HepG2 (cell line): ENCODE results near the gene BPIFB2. TPM values are rescaled to one million over a fixed set of nuclear protein-coding genes. Genes with fewer than 3 reads are reported as not detected.

Experiments used
- ARID2 ChIP-seq: sonication (generic); formaldehyde crosslinking; IDR thresholded peaks from 2 replicates; pipeline ENCODE4 v1.8.1; 2022; ENCODE audit warnings: mild to moderate bottlenecking, missing genetic modification reagents, borderline replicate concordance
- FOXA3 ChIP-seq: IDR thresholded peaks from 2 replicates; pipeline ENCODE4 v1.6.1; 2016; ENCODE audit warnings: missing genetic modification reagents, missing compliant biosample characterization
- HES4 ChIP-seq: sonication (generic); formaldehyde crosslinking; IDR thresholded peaks from 2 replicates; pipeline ENCODE4 v1.9.0; 2021; ENCODE audit warnings: mild to moderate bottlenecking, missing genetic modification reagents, borderline replicate concordance
- HMGA1 ChIP-seq: sonication (generic); formaldehyde crosslinking; conservative IDR thresholded peaks from 2 replicates; pipeline ENCODE4 v1.4.0; 2020; ENCODE audit warnings: missing genetic modification reagents
- KDM6A ChIP-seq: IDR thresholded peaks from 2 replicates; pipeline ENCODE4 v1.6.1; 2016; ENCODE audit warnings: low read depth
- NCOA2 ChIP-seq: sonication (generic); formaldehyde crosslinking; IDR thresholded peaks from 2 replicates; pipeline ENCODE4 v1.8.0; 2022; ENCODE audit warnings: inconsistent platforms
- ZKSCAN5 ChIP-seq: sonication (generic); formaldehyde crosslinking; IDR thresholded peaks from 2 replicates; pipeline ENCODE4 v1.5.1; 2020; ENCODE audit warnings: mild to moderate bottlenecking, missing genetic modification reagents
- ZMAT5 ChIP-seq: sonication (generic); formaldehyde crosslinking; IDR thresholded peaks from 2 replicates; pipeline ENCODE4 v1.5.0; 2020; ENCODE audit warnings: mild to moderate bottlenecking, low read depth, missing genetic modification reagents, borderline replicate concordance
- ZMYM2 ChIP-seq: sonication (generic); formaldehyde crosslinking; IDR thresholded peaks from 2 replicates; pipeline ENCODE4 v1.8.0; 2022; ENCODE audit warnings: mild to moderate bottlenecking, missing genetic modification reagents
- ZNF44 ChIP-seq: sonication (generic); formaldehyde crosslinking; IDR thresholded peaks from 2 replicates; pipeline ENCODE4 v1.5.1; 2020; ENCODE audit warnings: mild to moderate bottlenecking, missing genetic modification reagents
- ZNF710 ChIP-seq: sonication (generic); formaldehyde crosslinking; IDR thresholded peaks from 2 replicates; pipeline ENCODE4 v1.5.0; 2020; ENCODE audit warnings: mild to moderate bottlenecking, missing genetic modification reagents, borderline replicate concordance
- ZNF724P ChIP-seq: sonication (generic); formaldehyde crosslinking; IDR thresholded peaks from 2 replicates; pipeline ENCODE4 v1.8.0; 2022; ENCODE audit warnings: missing genetic modification reagents, borderline replicate concordance
- ZNF792 ChIP-seq: IDR thresholded peaks from 2 replicates; pipeline ENCODE4 v1.6.1; 2016
- ZNF883 ChIP-seq: sonication (generic); formaldehyde crosslinking; IDR thresholded peaks from 2 replicates; pipeline ENCODE4 v1.5.1; 2020; ENCODE audit warnings: mild to moderate bottlenecking, missing genetic modification reagents; ENCODE audit errors: not compliant biosample characterization
- polyA plus RNA-seq, 8 experiments: library from polyadenylated mRNA; depleted of rRNA in 3 of 8; stranded (reverse) in 7 of 8; unstranded in 1 of 8; fragments of >200 nt; fragmentation: Illumina TruSeq in 4 of 8; extraction: Trizol in 4 of 8; gene quantifications; 2 replicates each; pipeline versions ENCODE4 v1.2.1 to v1.2.3, GENCODE V29; 2011 to 2016; ENCODE audit warnings: low read depth in 4 of 8, missing spikeins in 1 of 8, mixed read lengths in 1 of 8; ENCODE audit not compliant: insufficient read depth in 1 of 8
- total RNA-seq, 5 experiments: library from RNA; depleted of rRNA; stranded (reverse); fragments of >200 nt; fragmentation: Illumina TruSeq; extraction: Trizol; gene quantifications; 2 replicates each; pipeline ENCODE4 v1.2.3, GENCODE V29; 2016; ENCODE audit warnings: low read depth in 1 of 5

The BPIFB2 gene
- total and polyA plus RNA-seq, 2 of the 13 experiments (the other 11 are each of a cell fraction or from before 2014, with no cell fraction given), result 54.5 to 902 TPM

GRCh38 chr20:33042983-33043730 is 35.7 kb downstream of the BPIFB2 start (continued):
- 0 out of 2 replicates have a peak, but pooled peaks have one; percentile 61 for TF ChIP-seq ZNF710 (CRISPR knock-in tag)
- no peak for TF ChIP-seq ZNF792 (CRISPR knock-in tag)
- TF ChIP-seq ZMYM2 (CRISPR knock-in tag), result peak; percentile 25; the same call in 1 of the 2 replicates
- peak; percentile 46 for TF ChIP-seq ZNF883 (CRISPR knock-in tag)
- TF ChIP-seq ZKSCAN5 (CRISPR knock-in tag), result 0 out of 2 replicates have a peak, but pooled peaks have one; percentile 53
- TF ChIP-seq NCOA2 (CRISPR knock-in tag), result peak; percentile 66; the same call in 1 of the 2 replicates
- TF ChIP-seq FOXA3, result peak; percentile 67; the same call in 1 of the 2 replicates
- TF ChIP-seq ARID2 (CRISPR knock-in tag), result no peak
- TF ChIP-seq ZNF724P (CRISPR knock-in tag), result 0 out of 2 replicates have a peak, but pooled peaks have one; percentile 18
- TF ChIP-seq KDM6A (CRISPR knock-in tag), result no peak; the same call in none of the 2 replicates
- 0 out of 2 replicates have a peak, but pooled peaks have one; percentile 62 for TF ChIP-seq ZNF44
- no peak for TF ChIP-seq HMGA1 (CRISPR knock-in tag)
- TF ChIP-seq ZMAT5 (CRISPR knock-in tag), result no peak
- no peak for TF ChIP-seq HES4 (CRISPR knock-in tag)
